Stimulated activated CD4-positive, alpha-beta T cell treated with anti-CD3 and anti-CD28 coated beads, Interleukin-2, amount 100 ng/mL, for 4 hours (primary cell): Measurements from ENCODE around the gene UXS1.
A peak's percentile ranks its signal among the peaks of the same experiment; 100 is the strongest.
"Not testable (repeated sequence)": the region's sequence is repeated elsewhere in the genome, so short reads cannot be mapped to it uniquely, and the experiment has no call there.

Experiments
- DNase-seq: peaks from one replicate; pipeline ENCODE4 v3.0.0-alpha.2; 2020; ENCODE audit warnings: low read depth

UXS1 gene

DNA sequence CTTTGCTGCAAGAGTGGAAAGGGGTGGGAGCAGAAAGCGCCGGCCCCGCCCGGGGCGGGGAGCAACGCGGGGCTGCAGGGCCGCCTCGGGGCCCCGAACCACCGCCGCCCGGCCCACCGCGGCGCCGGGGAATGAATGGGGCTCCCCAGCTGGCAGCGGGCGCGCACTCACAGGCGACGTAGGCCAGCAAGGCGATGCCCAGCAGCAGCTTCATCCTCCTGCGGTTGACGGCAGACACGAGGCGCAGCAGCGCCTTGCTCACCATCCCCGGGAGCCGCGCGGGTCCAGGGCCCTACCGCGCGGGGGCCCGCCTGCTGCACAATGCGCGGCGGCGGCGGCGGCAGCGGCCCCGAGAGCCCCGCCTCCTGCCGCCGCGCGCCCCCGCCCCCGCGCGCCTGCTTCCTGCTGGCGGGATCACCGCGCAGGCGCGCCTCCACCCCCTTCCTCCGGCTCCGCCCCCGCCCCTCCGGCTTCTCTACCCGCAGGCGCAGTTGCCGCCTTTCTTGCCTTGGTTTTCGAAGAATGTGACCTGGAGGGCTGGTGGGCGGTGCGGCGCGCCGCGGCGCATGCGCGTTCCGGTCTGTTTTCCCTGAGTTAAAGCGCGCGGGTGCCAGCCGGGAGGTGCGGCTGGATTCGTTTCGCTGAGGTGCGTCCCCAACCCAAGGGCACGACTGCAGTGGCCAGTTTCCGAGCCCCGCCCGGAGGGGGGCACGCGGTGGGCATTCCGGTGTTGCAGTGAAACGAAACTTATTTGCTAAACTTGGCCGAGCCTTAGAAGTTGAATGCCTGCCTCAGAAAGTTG, at the start of gene UXS1:
Gene UXS1 (minus strand): TSS at position 325 of the 802 bp plus-strand sequence. CDS start 60 bp downstream, at position 265.
- peak; percentile 99 for DNase-seq

DNA sequence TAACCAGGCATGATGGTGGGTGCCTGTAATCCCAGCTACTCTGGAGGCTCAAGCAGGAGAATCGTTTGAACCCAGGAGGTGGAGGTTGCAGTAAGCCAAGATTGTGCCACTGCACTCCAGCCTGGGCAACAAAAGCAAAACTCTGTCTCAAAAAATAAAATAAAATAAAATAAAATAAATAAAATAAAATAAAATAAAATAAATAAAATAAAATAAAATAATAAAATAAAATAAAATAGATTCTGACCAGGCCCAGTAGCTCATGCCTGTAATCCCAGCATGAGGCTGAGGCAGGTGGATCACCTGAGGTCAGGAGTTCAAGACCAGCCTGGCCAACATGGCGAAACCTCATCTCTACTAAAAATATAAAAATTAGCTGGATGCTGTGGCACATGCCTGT, 45.4 kb upstream of the UXS1 start:
- not testable (repeated sequence) for DNase-seq

DNA sequence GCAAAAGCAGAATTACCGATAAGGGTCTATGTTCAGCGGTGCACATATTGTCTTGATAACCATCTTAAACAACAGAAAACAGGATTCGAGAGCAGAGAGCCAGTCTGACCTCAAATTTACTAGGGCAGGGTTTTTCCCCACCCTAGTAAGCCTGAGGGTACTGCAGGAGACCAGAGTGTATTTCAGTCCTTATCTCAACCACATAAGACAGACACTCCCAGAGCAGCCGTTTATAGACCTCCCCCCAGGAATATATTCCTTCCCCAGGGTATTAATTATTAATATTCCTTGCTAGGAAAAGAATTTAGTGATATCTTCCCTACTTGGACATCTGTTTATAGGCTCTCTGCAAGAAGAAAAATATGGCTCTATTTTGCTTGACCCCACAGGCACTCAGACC, 41.3 kb upstream of the UXS1 start:
- not testable (repeated sequence) for DNase-seq

DNA sequence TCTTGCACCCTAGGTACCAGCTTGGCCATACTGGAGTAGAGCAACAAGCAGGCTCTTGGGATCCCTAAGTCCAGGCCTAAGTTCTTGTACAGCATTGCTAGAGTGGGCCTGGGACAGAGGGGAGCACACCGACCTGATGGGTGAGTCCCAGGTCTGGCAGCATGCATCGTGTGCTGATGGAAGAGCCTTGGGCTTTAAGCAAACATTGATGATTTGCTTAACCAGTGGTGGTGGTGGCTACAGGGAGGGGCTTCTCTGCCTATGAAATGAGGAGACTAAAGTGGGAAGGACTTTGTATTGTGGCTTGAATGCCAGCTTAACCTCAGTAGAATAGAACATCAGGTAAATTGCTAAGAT, 39.2 kb upstream of the UXS1 start:
- no peak for DNase-seq

DNA sequence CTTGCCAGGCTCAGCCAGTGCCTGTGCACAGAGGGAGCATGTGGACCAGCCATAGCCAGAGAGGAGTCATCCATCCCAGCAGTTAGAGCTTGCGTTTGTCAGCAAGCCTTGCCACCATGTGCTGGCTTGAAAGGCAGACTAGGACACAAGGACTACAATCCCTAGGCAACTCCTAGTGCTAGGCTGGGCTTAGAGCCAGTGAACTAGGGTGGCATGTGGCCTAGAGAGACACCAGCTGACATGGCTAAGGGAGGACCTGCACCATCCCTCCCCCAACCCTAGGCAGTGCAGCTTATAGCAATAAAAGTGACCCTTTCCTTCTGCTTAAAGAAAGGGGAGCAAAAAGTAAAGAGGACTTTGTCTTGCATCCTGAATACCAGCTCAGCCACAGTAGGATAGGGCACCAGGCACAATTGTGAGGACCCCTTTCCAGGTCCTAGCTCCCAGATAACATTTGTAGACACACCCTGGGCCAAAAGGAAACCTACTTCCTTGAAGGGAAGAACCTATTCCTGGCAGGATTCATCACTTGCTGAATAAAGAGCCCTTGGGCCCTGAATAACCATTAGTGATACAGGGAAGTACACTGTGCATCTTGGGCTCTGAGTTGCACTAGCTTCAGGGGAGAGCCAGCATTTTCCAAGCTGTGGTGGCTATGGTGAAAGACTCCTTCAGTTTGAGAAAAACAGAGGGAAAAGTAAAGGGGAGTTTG, 38.7 kb upstream of the UXS1 start:
- DNase-seq: no peak

DNA sequence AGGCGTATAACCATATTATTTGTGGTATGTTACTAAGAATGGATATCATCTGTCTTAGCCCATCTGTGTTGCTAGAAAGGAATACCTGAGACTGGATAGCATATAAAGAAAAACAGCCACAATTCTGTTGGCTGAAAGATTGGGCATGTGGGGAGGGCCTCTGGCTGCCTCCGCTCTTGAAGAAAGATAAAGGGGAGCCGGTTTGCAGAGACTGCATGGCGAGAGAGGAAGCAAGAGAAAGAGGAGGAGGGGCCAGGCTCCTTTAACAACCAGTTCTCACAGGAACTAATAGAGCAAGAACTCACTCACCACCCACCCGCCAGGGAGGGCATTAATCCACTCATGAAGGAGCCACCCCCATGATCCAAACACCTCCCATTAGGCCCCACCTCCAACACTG, 29.2 kb upstream of the UXS1 start:
- no peak for DNase-seq

DNA sequence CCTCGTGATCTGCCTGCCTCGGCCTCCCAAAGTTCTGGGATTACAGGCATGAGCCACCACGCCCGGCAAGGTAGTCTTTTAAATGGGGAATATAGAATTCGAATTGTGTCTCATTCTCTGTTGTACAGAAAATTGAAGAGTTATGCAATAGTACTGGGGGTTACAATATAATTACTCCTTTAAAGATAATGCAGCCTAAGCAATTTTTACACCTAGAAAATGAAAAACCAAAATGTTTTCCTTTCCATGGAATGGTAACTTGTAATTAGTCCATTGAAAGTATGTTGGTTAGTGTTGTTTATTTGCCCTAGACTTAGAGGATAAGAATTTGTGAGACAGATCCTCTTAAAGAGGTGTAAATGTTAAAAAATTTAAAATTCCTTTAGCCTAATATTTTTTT, 28.0 kb upstream of the UXS1 start:
- not testable (repeated sequence) for DNase-seq

DNA sequence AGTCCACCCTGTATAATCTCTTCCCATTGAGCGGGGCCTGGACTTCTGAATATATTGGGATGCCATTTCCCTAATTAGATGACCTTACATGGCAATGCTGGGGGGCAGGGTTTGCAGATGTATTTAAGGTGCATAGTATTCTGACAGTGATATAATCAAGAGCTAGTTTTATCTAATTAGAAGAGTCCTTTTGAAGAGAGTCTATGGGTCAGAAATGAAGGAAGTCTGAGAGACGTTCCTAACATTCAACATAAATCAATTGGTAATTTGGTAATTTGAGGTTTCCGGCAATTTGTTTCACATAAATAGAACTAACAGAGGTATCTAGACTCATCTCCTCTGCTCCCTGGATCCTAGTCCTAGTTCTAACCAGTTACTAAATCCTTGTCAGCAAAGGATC, 25.7 kb upstream of the UXS1 start:
- no peak for DNase-seq

DNA sequence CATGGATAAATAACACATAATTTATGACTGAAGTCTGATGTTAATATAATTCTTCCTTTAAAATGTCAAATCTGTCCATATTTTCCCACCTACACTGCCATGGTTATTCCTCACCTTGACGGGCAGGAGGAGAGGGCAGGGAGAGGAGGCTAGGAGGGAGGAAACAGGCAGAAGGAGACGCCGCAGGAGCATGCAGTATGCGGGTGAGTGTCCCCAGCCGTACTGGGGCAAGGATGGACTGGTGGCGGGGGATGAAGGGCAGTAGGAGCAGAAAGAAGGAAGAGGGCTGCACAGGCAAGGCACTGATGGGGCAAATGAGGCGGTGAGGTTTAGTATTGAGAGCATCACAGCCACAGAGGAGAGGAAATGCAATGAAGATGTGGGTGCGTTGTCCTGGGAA, 25.1 kb upstream of the UXS1 start:
- not testable (repeated sequence) for DNase-seq

DNA sequence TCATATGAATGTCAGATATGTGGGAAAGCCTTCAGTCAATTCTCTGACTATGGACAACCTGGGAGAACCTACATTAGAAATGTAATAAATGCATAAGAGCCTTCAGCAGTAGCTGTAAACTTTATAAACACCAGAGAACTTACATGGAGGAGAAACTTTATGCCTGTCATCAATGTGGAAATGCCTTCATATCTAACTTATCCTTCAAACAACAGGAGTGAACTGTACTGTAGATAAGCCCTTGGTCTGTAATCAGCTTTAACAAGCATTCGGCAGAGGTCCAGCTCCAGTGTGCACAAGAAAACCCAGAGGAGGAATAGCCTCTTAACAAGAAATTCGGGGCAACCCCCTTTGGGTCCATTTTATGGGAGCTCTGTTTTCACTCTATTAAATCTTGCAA, 14.8 kb upstream of the UXS1 start:
- no peak for DNase-seq

DNA sequence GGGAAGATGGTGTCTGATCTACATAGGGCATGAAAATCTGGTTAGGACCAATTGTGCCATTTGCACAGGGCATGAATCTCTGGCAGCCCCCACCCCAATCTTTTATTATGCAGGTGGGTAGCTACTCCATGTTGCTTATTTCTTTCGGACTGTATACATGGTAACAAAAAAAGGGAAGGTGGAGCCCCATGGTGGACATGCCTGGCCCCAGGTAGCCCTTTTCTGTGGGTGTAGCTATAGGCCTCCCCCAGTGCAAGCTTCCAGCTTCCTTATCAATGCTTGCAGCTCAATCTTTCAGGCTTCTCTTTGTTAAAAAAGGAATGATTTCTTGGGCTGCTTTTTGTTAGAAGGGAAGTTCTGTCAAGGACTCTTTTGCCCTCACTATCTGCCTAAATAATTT, 14.3 kb upstream of the UXS1 start:
- no peak for DNase-seq

DNA sequence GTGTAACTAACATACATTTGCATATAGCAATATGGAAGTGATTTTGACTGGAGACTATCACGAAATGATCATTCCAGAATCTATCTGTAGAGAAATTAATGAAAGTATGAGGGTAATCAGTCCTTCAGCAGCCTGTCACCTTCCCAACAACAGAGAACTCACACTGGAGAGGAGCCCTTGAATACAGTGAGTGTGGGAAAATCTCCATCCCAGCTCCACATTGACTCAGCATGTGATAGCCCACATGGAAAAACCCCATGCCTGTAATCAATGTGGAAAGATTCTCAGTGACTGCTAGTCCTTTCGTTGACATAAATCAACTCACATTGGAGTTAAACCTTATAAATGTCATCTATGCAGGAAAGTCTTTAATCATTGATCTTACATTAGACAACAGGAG, 13.1 kb upstream of the UXS1 start:
- DNase-seq: no peak

DNA sequence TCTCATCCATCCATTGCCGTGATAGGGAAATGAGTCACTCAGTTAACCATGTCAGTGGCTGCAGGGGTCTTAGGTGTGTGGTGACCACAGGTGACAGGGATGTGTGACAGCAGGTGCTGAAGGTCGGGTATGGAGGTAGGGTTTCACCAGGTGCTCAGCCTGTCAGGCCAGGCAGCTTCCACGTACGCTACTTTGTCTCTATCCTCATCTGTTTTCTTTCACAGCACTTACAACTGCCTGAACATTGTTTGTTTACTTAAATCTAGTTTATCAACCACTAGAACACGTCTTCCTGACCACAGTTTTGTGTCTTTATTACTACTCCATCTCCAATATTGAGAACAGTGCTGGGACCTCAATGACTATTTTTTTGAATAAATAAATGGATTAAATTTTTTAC, 11.4 kb upstream of the UXS1 start:
- no peak for DNase-seq

DNA sequence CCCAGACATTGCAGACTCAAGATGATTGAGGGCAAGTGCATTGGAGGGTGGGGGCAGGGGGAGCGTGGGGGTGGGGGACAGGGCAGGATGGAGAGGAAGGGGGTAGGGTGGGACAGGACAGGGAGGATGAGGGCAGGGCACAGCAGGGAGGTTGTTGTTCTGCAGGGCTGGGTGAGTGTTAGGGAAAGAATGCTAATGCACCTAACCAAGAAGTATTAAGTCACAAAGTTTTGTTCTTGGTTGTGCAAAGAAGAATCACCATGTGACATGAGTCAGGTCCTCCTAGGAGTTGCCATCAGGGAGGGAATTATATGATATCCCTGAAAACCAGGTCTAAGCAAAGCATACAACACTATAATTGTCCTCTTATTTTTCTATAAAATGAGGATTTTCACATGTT, 10.4 kb upstream of the UXS1 start:
- DNase-seq: not testable (repeated sequence)

DNA sequence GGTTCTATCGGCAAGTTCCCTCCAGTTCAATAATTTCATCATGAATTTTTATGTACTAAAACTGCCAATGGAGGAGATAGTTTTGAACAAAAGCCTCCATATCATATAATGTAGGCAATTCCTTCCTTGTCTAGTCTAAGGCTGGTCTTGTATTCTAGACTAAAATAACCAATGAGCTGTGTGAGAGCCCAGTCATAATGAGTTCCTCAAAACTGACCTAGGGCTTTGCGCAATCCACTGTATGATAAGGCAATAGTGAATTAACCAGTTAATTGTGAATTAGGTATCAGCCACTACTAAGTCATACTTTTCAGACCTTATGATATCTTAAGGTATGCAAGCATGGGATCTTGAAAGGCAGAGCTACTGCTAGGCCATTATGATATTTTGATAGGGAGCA, 7.6 kb upstream of the UXS1 start:
- DNase-seq: no peak

DNA sequence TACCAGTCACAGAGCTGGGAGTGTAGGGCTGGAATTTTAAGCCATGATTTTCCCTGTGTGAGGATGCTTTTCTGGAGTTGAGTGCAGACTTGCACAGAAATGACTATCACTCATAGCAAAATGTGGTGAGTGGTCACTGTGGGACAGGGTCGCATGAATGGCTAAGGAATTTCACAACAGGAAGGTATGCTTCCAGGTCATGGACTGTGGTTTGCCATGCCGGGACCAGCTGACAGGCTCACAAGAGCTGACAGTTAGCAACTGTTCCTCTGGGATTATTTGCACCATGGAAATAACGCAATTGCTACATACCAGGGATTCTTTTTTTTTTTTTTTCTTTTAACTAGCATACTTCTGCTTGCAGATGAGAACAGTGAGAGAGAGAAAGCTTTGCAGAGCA, 3.8 kb upstream of the UXS1 start:
- DNase-seq: no peak

DNA sequence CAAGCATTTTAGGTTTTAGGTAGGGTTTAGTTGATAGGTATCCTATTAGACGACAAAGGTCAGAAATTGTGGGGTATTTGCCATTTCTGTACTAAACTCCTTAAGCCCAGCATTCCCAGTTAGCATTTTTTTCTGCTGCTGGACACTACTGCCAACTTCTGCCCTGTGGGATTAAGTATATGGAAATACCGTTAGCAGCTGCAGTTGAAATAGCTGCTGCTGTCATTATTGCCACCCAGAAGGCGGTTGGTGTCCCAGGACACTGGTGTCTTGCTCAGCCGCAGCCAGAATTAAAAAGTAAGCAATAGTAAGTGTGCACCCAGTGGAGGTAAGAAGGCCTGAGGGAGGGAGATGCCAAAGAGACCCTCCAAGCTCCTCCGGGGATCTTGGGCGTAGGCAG, 1.9 kb upstream of the UXS1 start:
- DNase-seq: no peak

DNA sequence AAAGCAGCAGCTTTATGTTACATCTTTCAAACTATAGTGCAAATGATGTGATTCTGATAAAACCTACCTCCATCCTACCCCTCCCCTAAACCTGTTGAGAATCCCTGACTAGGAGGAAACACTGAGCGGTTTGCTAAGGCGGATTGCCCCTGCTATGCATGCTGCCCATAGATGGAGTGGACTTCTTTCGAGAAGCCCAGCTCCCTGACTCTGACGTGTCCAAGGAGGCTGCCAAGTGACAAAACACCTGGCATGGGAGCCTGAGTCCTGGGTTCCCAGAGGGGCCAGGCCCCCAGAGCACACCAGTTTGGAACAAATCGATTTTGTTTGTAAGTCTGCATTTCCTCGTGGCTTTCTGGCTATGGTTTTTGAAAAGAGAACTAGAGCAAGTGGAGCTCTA, 1.4 kb upstream of the UXS1 start:
- DNase-seq: no peak

DNA sequence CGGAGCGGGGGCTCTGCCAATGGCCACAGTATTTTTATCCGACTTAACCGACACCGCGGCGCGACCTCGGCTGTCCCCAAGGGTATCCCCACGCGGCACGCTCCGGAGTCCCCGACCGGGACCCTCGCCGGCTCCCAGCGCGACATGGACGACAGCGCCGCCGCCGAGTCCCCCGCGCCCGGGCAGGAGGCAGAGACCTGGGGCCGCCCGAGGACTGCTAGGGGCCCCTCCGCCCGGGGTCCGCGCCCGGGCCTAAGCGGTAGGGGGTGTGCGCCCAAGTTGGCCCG, 468 bp downstream of the UXS1 start:
- DNase-seq: no peak

DNA sequence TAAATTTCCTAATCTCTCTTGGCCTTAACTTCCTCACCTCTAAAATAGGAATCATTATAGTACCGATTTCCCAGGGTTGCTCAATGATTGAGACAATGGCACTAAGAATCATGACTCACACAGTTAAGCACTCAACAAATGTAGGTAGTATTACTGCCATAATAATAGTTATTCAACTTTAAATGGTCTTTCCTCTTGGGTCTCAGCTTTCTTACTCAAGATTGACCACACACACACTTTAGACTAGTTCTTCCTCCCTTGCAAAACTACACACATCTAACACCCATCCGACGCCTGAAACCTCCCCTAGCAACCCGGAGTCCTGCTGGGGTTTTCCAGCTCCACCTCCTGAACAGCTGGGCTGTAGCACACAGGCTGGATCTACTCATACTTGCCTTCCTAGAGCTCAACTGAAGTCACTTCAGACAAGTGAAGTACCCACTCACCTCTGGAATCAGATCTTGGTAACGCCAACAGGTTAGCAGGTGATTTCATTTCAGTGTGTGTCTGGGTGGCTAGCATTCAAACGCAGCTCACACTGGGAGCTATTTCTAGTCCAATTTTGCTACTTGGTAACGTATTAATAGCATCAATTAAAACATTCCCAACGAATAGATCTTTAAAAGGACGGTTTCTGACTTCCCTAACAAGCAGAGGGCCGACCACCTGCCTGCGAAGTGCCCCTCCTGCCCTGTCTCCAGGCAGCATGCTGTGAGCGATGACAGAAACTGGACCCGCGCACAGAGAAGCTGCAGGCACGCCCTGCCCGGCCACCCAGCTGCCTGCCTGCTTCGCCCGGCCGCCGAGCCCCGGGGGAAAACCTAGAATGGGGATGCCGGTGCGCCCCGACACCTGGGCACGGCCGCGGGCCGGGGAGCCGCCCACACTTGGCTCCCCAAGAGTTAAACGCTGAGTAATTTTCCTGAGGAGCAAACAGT, 1.1 kb downstream of the UXS1 start:
- DNase-seq: peak; percentile 39

DNA sequence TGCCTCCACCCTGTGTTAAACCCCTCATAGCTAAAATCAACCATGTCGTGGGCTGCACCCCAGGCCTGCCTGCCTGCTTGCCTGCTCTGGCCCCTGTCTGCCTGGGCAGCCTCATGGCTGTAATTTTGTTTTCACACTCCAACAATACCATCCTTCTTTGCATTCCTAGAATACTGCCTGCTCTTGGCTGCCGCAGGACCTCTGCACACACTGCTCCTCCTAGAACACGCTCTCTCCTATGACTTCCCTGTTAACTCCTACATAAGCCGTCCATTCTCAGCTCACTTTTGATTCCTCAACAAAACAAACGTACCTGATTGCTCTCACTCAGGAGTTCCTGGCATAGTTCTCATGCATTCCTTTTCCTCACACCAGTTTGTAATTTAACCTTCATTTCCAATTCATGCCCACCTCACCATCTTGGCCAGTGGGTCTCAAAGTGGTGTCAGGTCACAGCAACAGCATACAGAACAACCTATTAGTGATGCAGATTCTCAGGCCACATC, 2.5 kb downstream of the UXS1 start:
- no peak for DNase-seq

DNA sequence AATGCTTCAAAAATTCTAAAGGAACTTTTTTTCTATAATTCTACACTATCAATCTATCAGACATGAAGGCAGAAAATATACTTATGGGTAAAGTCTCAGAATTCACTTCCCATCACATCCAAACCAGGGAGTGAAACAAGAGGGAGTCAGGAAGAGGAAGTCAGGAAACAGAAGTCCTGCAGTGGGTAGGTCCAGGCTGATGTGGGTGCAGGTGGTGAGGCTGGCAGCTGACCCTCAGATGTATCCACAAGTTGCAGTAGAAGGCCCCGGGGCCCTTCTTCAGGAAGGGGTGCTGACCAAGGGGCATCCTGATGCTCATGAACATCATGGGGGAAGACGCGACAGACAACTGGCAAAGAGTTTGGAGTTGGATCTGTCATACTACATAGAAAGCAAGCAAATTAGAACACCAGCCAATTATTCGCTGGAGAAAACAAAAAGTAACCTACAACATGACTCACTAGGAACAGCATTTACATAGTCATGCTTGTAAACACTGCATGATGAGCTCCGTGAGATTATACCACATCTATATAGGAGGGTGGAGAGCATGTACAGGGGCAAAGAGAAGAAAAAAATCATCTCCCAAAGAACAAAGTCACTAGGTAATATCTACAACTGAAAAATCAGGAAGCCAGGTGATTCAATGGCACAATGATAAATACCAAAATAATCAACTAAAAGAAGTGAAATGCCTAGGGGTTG, 4.2 kb downstream of the UXS1 start:
- DNase-seq: no peak
